Mesendoderm (in vitro differentiated cells): Measurements from ENCODE around the gene TSPAN18.

Experiments used
- DNase-seq: peaks from one replicate; pipeline ENCODE4 v3.0.0; 2013
- H2AK5ac ChIP-seq: 2 replicates; pipeline ENCODE4 v1.6.1; 2013; ENCODE audit warnings: low read length, inconsistent platforms
- H2BK120ac ChIP-seq: 2 replicates; pipeline ENCODE4 v1.6.1; 2013; ENCODE audit warnings: low read depth, mild to moderate bottlenecking, low read length, moderate library complexity, mixed read lengths
- H2BK15ac ChIP-seq: replicated peaks from 2 replicates; pipeline ENCODE4 v1.6.1; 2013; ENCODE audit warnings: low read depth, mild to moderate bottlenecking, moderate library complexity
- H2BK5ac ChIP-seq: 2 replicates; pipeline ENCODE4 v1.6.1; 2013; ENCODE audit warnings: low read length, inconsistent platforms
- H3K18ac ChIP-seq: 2 replicates; pipeline ENCODE4 v1.6.1; 2013; ENCODE audit warnings: mild to moderate bottlenecking, low read length, mixed read lengths
- H3K23ac ChIP-seq: one replicate; pipeline ENCODE4 v1.6.1; 2013; ENCODE audit warnings: low read length
- H3K27ac ChIP-seq: 2 replicates; pipeline ENCODE4 v1.5.1; 2013; ENCODE audit warnings: low read depth, mild to moderate bottlenecking, inconsistent platforms, low read length, moderate library complexity
- H3K27me3 ChIP-seq: 2 replicates; pipeline ENCODE4 v1.6.1; 2013; ENCODE audit warnings: low read length, control low read depth, mild to moderate bottlenecking, inconsistent platforms; ENCODE audit not compliant: insufficient read depth, poor library complexity
- H3K36me3 ChIP-seq: 2 replicates; pipeline ENCODE4 v1.6.1; 2013; ENCODE audit warnings: low read length, inconsistent platforms; ENCODE audit not compliant: control insufficient read depth, insufficient read depth
- H3K4ac ChIP-seq: one replicate; pipeline ENCODE4 v1.6.1; 2013; ENCODE audit warnings: low read depth, mild to moderate bottlenecking, low read length, moderate library complexity
- H3K4me1 ChIP-seq: 2 replicates; pipeline ENCODE4 v1.6.1; 2013; ENCODE audit warnings: low read depth, low read length, inconsistent platforms; ENCODE audit not compliant: control insufficient read depth
- H3K4me2 ChIP-seq: 2 replicates; pipeline ENCODE4 v1.6.1; 2013; ENCODE audit warnings: low read length
- H3K4me3 ChIP-seq: 2 replicates; pipeline ENCODE4 v1.5.1; 2013; ENCODE audit warnings: mild to moderate bottlenecking, low read length
- H3K56ac ChIP-seq: one replicate; pipeline ENCODE4 v1.6.1; 2013; ENCODE audit warnings: low read length
- H3K79me1 ChIP-seq: 2 replicates; pipeline ENCODE4 v1.6.1; 2013; ENCODE audit warnings: low read length, inconsistent platforms
- H3K79me2 ChIP-seq: 2 replicates; pipeline ENCODE4 v1.6.1; 2013; ENCODE audit warnings: mild to moderate bottlenecking, low read length; ENCODE audit not compliant: control insufficient read depth, insufficient read depth
- H3K9ac ChIP-seq: 2 replicates; pipeline ENCODE4 v1.6.1; 2013; ENCODE audit warnings: low read length, inconsistent platforms
- H4K5ac ChIP-seq: one replicate; pipeline ENCODE4 v1.6.1; 2013; ENCODE audit warnings: low read length
- H4K8ac ChIP-seq: one replicate; pipeline ENCODE4 v1.6.1; 2013; ENCODE audit warnings: low read depth, mild to moderate bottlenecking, control low read depth, low read length, moderate library complexity
- WGBS: extraction: QIAGEN DNeasy Blood & Tissue Kit; methylation state at CpG from one replicate; pipeline ENCODE4 v1.1.7; 2013; ENCODE audit warnings: low lambda C conversion rate, missing lambda C conversion rate; ENCODE audit not compliant: insufficient coverage; ENCODE audit errors: extremely low coverage; 5-methylcytosine and 5-hydroxymethylcytosine counted together

The TSPAN18 gene

DNA sequence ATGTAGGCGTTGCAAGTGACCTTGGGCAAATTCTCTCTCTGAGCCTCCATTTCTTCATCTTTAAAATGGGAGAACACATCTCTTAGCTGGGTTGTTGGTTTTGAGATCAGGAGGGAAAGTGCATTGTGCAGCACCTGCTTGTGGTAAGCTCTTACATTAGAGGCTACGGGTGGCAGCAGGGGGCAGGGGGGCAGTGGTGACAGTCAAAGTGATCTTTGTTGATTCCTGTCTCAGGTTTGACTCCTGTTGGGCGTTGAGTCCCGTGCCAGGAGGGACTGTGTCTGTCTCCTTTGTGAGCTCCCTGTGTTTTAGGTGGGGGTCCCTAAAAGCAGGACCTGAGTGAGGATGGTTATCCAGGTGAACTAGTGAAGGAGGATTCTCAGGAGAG, 122.2 kb downstream of the TSPAN18 start:
- no peak overlapping the region for H3K4ac ChIP-seq
- no peak overlapping the region for H3K23ac ChIP-seq
- H3K4me3 ChIP-seq: no peak overlapping the region
- peak overlapping the region; percentile 39 for H3K56ac ChIP-seq
- H2BK15ac ChIP-seq: no peak overlapping the region
- H3K9ac ChIP-seq: no peak overlapping the region
- H2BK5ac ChIP-seq: no peak overlapping the region
- H3K18ac ChIP-seq: no peak overlapping the region
- no peaks in the 10 kb centered on the region for H3K27me3 ChIP-seq
- no peak overlapping the region for H2BK120ac ChIP-seq
- H4K8ac ChIP-seq: no peak overlapping the region
- H3K79me1 ChIP-seq: no peaks in the 10 kb centered on the region
- no peak overlapping the region for H2AK5ac ChIP-seq
- no peaks in the 10 kb centered on the region for H3K36me3 ChIP-seq
- H3K79me2 ChIP-seq: no peaks in the 10 kb centered on the region
- H3K27ac ChIP-seq: no peak overlapping the region
- no peak overlapping the region for H4K5ac ChIP-seq
- H3K4me1 ChIP-seq: peaks cover 8% of the 10 kb centered on the region
- H3K4me2 ChIP-seq: no peak overlapping the region
- WGBS: no CpG with 5 or more reads among the region's 4 CpGs
- DNase-seq: no peak

DNA sequence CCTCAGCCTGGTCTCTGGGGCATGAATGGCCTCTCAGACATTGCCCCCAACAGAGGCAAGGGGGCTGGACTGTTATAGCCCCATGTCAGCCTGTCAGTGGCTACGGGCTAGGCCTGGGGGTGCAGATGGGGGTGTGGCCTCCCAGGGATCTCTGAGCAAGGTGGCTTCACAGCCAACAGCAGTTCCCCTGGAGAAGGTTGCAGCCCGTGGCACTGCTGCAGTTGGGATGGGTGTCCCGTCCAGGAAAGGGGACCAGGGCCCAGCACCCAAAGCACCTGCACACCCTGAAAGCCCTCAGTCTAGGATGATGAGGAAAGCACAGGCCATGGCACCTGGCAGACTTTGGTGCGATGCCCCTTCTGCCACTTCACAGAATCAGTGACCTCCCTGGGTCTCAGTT, 122.7 kb downstream of the TSPAN18 start:
- Histone ChIP-seq H4K8ac (no peak overlapping the region), H2BK15ac (no peak overlapping the region), H3K79me1 (no peaks in the 10 kb centered on the region), H3K4me3 (no peak overlapping the region), H2BK5ac (no peak overlapping the region), H3K27ac (no peak overlapping the region), H3K18ac (no peak overlapping the region), H3K27me3 (no peaks in the 10 kb centered on the region), H3K23ac (no peak overlapping the region), H2AK5ac (no peak overlapping the region), H3K36me3 (no peaks in the 10 kb centered on the region), H3K4ac (no peak overlapping the region), H3K4me2 (no peak overlapping the region), H3K56ac (peak overlapping the region; percentile 39), H3K79me2 (no peaks in the 10 kb centered on the region), H3K9ac (no peak overlapping the region), H3K4me1 (peaks cover 8% of the 10 kb centered on the region), H2BK120ac (no peak overlapping the region), H4K5ac (no peak overlapping the region)
- no peak for DNase-seq
- WGBS: no CpG with 5 or more reads among the region's 4 CpGs

DNA sequence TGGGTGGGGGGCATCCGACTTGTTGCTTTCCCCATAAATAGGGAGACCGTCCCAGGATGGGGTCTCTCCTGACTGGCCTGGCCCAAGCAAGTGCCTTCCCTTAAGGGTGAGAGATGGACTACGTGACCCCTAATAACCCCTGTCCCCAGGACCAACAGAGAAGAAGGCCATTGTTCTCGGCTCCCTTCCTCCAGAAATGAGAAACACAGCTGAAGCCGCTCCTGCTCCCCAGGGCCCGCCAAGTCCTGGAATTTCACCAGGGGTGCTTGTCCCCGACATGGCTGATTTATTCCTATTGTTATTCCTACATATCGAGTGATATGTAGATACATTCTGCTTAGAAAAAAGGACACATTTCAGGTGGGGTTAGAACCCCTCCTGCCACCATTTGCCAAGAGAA, 123.2 kb downstream of the TSPAN18 start:
- H3K9ac ChIP-seq: no peak overlapping the region
- H3K4ac ChIP-seq: no peak overlapping the region
- H4K8ac ChIP-seq: no peak overlapping the region
- no peak overlapping the region for H3K27ac ChIP-seq
- H3K4me1 ChIP-seq: peaks cover 8% of the 10 kb centered on the region
- H3K4me3 ChIP-seq: no peak overlapping the region
- no CpG with 5 or more reads among the region's 8 CpGs for WGBS
- H2BK120ac ChIP-seq: no peak overlapping the region
- no peak overlapping the region for H2BK15ac ChIP-seq
- no peak overlapping the region for H4K5ac ChIP-seq
- no peaks in the 10 kb centered on the region for H3K79me2 ChIP-seq
- no peak overlapping the region for H3K18ac ChIP-seq
- no peaks in the 10 kb centered on the region for H3K27me3 ChIP-seq
- no peaks in the 10 kb centered on the region for H3K36me3 ChIP-seq
- no peak for DNase-seq
- H3K79me1 ChIP-seq: no peaks in the 10 kb centered on the region
- no peak overlapping the region for H2BK5ac ChIP-seq
- no peak overlapping the region for H3K4me2 ChIP-seq
- H3K56ac ChIP-seq: no peak overlapping the region
- H3K23ac ChIP-seq: no peak overlapping the region
- no peak overlapping the region for H2AK5ac ChIP-seq

DNA sequence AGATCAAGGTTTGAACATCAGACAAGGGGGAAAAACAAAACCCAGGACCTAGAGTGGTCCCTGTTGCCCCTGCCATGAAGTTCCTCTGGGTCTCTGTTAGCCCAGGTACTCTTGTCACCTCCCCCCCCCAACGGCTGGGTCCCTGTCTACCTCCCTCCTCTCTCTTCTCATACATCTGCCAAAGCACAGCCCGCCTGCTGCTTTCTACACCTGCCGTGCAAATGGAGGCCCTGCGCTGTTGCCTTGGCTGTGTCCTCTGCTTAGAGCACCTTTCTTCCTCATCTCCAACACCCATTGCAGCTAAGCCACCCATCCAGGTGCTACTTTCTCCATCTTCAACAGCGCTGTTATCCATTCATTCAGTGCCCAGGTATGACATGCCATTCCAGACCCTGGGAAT, 124.7 kb downstream of the TSPAN18 start:
- H3K79me1 ChIP-seq: no peaks in the 10 kb centered on the region
- no peaks in the 10 kb centered on the region for H3K36me3 ChIP-seq
- H3K79me2 ChIP-seq: no peaks in the 10 kb centered on the region
- no peaks in the 10 kb centered on the region for H3K27me3 ChIP-seq
- no CpG with 5 or more reads among the region's 5 CpGs for WGBS
- H2BK15ac ChIP-seq: no peak overlapping the region
- no peak overlapping the region for H2AK5ac ChIP-seq
- no peak overlapping the region for H3K9ac ChIP-seq
- no peak overlapping the region for H3K4me3 ChIP-seq
- no peak for DNase-seq
- no peak overlapping the region for H3K56ac ChIP-seq
- H2BK5ac ChIP-seq: no peak overlapping the region
- H4K8ac ChIP-seq: no peak overlapping the region
- H3K18ac ChIP-seq: no peak overlapping the region
- no peak overlapping the region for H2BK120ac ChIP-seq
- H3K4me1 ChIP-seq: peaks cover 8% of the 10 kb centered on the region
- no peak overlapping the region for H3K4me2 ChIP-seq
- H3K23ac ChIP-seq: no peak overlapping the region
- no peak overlapping the region for H4K5ac ChIP-seq
- no peak overlapping the region for H3K4ac ChIP-seq
- no peak overlapping the region for H3K27ac ChIP-seq

DNA sequence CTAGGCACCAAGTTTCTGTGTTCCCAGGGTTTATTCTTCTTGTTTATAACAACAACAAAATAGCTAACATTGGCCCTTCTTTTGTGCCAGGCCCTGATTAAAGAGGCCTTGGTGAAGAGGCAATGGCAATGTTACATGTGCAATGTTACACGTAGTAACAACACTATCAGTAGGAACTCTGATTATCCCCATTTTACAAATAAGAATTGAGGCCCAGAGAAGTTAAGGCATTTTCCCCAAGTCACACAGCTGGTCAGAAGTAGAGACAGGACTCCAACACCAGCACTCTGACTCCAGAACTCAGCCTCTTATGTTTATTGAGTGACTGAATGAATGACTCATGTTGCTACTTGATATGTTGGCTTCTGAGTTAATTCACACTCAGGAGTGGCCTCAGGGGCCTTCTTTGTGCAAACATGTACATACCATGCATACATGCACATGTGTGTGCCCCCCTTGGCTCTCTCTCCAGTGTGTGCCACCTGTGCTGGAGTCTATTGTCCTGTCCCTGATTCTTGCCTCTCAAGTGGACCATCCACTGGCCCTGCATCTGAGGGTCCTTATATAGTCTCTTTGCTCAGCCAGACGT, 125.5 kb downstream of the TSPAN18 start:
- Histone ChIP-seq H4K8ac (no peak overlapping the region), H3K18ac (no peak overlapping the region)

DNA sequence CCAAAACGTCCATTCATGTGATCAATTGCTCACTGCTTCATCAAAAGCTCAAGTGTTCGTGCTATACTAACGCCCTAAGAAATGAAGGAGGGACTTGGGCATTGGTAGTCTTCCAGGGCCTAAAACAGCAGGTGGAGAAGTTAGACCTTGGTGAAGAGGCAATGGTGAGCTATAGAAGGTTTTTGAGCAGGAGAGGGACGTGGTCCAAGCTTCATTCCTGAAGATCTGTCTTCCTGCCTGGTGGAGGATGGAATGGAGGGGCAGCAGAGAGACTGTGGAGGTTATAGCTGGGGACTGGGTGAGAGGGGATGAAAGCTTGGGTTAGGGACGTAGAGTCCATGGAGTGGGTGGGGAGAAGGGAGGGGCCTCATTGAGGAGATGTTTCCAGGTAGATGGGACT, 126.2 kb downstream of the TSPAN18 start:
- H4K8ac ChIP-seq: no peak overlapping the region
- H2BK5ac ChIP-seq: no peak overlapping the region
- no peaks in the 10 kb centered on the region for H3K36me3 ChIP-seq
- no peak overlapping the region for H2BK15ac ChIP-seq
- no peak overlapping the region for H2BK120ac ChIP-seq
- H3K4ac ChIP-seq: no peak overlapping the region
- H3K79me1 ChIP-seq: no peaks in the 10 kb centered on the region
- WGBS: no CpG with 5 or more reads among the region's 5 CpGs
- H3K18ac ChIP-seq: no peak overlapping the region
- H3K4me2 ChIP-seq: no peak overlapping the region
- peaks cover 8% of the 10 kb centered on the region for H3K4me1 ChIP-seq
- H3K4me3 ChIP-seq: no peak overlapping the region
- H3K79me2 ChIP-seq: no peaks in the 10 kb centered on the region
- H3K56ac ChIP-seq: no peak overlapping the region
- H3K27me3 ChIP-seq: no peaks in the 10 kb centered on the region
- H4K5ac ChIP-seq: no peak overlapping the region
- no peak overlapping the region for H2AK5ac ChIP-seq
- H3K9ac ChIP-seq: no peak overlapping the region
- DNase-seq: no peak
- no peak overlapping the region for H3K27ac ChIP-seq
- H3K23ac ChIP-seq: no peak overlapping the region

More for the DNA sequence above, 125.5 kb downstream of the TSPAN18 start:
- no peak overlapping the region for H3K23ac ChIP-seq
- no peaks in the 10 kb centered on the region for H3K79me2 ChIP-seq
- no peak overlapping the region for H3K56ac ChIP-seq
- H4K5ac ChIP-seq: no peak overlapping the region
- no peak overlapping the region for H3K4me3 ChIP-seq
- no peaks in the 10 kb centered on the region for H3K27me3 ChIP-seq
- H3K9ac ChIP-seq: no peak overlapping the region
- no peak overlapping the region for H3K4me2 ChIP-seq
- H3K4me1 ChIP-seq: peaks cover 8% of the 10 kb centered on the region
- no peak overlapping the region for H3K4ac ChIP-seq
- no peak overlapping the region for H2AK5ac ChIP-seq
- no peak overlapping the region for H2BK5ac ChIP-seq
- no peak for DNase-seq
- no peak overlapping the region for H2BK15ac ChIP-seq
- no peaks in the 10 kb centered on the region for H3K36me3 ChIP-seq
- H3K79me1 ChIP-seq: no peaks in the 10 kb centered on the region
- no peak overlapping the region for H2BK120ac ChIP-seq
- no peak overlapping the region for H3K27ac ChIP-seq
- WGBS: no CpG with 5 or more reads among the region's 2 CpGs
